Kidney capillary endothelial cell (primary cell): ENCODE measurements around the gene PFAS.
A peak's percentile ranks its signal among the peaks of the same experiment; 100 is the strongest.
"Not testable (repeated sequence)": the region's sequence is repeated elsewhere in the genome, so short reads cannot be mapped to it uniquely, and the experiment has no call there.

Source experiments
- DNase-seq: peaks from one replicate; pipeline ENCODE4 v3.0.0-alpha.2; 2018; ENCODE audit warnings: low spot score

Gene PFAS

DNA sequence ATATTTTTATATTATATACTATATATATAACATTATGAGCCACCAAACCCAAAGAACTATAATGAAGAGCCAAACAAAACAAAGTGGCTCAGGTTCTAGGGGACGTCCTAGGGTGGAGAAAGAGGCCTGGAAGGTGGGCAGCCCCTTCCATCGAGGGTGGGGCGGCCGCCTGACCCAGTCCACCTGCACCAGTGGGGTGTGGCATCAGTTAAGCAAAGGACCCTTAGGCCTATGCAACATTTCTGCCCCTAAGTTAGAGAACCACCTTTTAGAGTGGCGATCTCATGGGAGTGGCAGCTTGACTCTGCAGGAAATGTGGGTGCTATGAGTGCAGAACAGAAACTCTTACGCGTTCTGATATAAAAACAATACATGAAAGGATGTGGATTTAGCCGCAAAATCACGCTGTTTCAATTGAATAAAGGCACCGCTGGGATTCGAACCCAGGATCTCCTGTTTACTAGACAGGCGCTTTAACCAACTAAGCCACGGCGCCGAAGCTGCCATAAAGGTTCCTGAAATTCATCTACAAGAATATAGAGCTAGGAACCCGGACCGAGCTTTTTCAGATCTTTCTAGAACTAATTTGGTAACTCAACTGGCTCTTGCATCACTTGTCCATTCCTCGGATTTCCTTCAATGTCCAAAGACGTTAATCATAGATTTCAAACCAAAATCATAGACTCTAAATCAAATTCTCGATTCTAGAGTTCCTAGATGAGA, 23.1 kb upstream of the PFAS start:
- DNase-seq: peak; percentile 77

DNA sequence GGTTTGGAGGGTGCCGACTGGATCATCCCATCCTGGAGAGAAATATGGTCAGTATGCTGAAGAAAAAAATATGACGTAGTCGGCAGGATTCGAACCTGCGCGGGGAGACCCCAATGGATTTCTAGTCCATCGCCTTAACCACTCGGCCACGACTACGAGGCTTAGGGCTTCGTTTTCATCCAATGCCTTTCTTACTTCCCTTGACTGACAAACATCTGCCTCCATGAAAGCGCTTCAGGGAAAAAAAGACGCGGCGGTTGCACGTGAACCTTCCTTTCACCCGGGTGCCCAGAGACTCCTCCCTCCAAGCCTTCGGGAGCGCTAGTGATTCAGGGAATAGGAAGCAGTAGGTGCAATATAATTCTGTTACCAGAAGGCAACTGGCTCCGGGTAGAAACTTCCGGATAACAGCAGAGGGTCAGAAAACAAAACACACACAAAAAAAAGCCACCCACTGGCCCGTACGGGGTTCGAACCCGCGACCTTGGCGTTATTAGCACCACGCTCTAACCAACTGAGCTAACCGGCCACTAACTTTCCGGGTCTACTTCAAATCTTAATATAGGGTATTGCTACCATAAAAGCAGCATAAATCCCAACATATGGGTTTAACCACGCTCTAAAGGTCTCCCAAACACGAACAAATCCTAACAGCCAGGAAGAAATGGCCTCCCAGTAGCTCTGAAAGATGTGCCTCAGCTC, 22.4 kb upstream of the PFAS start:
- peak; percentile 77 for DNase-seq

DNA sequence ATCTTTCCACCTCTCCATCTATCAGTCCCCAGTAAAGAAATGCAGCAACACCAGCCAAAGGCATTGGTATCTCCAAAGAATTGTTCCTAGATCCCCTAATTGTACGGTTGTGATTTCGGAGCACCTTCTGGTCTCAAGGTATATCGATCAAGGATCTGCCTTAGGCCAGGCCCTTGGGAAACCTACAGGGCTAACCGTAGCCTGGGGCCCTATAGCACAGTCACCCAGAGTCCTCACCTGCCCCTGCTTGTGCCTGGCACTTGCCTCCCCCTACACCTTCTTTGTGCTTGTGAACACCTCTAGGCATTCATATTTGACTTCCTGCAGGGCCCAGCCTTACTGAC, 21.9 kb upstream of the PFAS start:
- no peak for DNase-seq

DNA sequence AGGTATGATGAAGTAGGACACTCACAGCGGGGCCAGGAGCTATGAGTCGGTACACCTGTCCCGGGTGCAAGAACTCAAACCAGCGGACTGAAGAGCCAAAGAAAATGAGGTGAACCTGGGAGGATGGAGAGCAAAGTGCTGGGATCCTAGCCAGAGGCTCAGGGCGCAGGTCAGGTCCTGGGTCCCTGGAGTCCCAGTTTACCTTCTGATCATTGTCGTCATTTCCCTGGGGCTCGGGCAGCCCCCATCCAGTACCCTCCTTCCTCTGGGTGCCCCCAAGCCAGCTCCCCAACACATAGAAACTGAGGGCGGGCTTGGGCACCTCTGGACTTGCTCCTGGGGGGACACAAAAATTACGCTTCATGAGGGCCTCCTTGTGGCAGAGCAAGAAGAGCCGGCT, 17.4 kb upstream of the PFAS start:
- DNase-seq: no peak

DNA sequence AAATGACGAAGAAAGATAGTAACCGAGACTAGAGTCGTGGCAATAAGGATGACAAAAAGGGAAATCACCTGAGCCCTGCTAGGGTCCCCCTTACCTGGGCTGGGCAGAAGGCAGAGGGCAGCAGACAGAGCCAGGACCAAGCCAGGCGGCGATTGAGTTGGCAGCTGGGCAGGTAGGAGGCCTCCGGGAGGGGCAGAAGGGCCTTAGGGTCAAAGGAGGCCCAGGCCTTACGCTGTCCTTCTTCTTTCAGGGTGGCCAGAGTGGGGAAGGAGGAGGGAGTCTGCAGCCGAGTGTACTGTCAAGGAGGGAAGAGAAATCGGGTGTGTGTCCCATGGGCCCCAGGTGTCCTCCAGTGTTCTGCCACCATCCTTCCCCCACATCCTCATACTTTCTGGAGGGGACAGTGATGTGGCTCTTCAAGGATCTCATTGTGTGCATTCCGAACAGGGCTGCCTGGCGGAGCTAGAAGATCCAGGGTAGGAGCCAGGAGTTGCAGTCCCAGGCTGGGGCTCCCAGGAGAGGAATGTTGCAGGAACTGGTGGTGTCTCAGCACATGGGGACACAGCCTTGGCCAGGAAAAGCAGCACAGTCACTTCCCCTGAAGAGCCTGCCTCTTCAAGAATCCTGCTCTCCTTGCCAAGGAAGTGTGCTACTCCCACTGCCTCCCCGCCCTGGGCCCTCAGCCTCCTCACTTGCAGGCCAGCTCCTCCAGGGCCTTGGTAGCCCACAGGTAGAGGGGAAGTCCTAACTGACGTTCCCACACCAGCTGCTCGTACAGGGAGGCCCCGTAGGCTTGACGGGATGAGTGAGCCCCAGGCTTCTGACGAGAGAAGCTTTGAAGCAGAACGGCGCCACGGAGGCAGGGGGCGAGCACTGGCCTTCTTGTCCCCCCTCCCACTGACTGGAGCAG, 14.5 kb upstream of the PFAS start:
- no peak for DNase-seq

DNA sequence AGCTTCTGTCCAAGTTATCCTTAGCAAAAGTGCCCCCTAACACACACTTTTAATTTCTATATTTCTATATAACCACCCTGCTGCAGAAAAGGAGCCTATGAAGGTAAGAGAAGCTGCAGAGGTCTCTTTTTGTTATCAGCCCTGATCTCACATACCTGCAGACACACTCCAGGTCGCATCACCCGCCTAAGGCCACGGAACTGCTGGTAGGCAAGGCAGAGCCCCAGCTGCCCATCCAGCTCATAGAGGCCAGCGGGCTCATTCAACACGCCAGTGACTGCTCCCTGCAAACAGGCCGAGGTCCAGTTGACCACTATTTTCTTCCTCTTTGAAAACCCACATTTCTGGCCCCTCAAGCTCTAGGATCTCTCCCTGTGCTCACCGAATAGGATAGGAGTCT, 13.4 kb upstream of the PFAS start:
- DNase-seq: no peak

DNA sequence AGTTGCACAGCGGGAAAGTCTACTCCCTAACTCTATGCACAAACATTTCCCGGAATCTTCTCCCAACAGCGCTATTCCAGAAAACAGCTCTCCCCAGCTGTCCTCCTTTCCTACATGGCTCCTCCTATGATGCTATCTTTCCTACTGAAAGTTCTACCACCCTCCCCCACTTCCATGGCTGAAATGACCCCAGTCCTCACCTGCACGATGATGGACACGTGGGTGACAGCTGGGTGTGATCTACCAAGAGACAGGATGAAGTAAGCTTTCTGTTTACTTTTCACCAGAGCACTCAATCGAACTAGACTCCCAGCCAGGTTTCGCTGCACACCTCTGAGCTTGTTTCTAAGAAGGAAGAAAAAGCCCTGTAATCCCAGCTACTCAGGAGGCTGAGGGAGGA, 11.9 kb upstream of the PFAS start:
- DNase-seq: no peak

DNA sequence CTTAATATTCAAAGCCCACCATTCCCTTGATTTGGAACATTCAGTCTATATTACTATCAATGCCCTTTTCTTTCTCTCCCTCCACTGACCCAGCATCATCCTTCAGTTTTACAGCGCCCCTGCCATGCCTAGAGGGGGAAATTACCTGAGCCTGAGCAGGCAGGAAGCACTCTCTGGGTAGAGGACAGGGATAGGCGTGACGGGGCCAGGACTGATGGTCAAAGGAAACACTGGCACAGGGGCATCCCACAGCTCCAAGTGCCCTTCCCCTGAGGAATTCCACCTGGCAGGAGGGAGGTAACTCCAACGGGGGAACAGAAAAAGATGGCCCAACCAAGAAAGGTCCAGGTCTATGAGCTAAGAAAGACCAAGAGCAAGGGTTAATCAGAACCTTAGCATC, 11.2 kb upstream of the PFAS start:
- DNase-seq: no peak

DNA sequence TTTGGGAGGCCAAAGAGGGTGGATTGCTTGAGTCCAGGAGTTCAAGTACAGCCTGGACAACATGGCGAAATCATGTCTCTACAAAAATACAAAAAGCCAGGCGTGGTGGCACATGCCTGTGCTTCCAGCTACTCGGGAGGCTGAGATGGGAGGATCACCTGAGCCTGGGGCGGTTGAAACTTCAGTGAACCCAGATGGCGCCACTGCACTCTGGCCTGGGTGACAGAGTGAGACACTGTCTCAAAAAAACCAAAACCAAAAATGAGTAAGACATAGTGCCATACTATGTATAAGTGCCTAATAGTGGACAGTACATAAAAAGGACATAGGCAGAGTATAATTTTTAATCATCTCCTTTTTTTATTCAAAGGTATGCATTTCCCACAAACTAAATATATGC, 5.3 kb upstream of the PFAS start:
- DNase-seq: no peak

DNA sequence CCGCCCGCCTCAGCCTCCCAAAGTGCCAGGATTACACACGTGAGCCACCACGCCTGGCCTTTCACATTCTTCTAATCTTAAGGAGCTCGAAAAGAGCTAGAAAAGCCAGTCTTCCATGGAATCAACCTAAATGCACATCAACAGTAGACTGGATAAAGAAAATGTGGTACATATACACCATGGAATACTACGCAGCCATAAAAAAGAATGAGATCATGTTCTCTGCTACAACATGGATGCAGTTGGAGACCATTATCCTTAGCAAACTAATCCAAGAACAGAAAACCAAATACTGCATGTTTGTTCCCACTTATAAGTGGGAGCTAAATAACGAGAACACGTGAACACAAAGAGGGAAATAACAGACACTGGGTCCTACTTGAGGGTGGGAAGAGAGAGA, 4.3 kb upstream of the PFAS start:
- no peak for DNase-seq

DNA sequence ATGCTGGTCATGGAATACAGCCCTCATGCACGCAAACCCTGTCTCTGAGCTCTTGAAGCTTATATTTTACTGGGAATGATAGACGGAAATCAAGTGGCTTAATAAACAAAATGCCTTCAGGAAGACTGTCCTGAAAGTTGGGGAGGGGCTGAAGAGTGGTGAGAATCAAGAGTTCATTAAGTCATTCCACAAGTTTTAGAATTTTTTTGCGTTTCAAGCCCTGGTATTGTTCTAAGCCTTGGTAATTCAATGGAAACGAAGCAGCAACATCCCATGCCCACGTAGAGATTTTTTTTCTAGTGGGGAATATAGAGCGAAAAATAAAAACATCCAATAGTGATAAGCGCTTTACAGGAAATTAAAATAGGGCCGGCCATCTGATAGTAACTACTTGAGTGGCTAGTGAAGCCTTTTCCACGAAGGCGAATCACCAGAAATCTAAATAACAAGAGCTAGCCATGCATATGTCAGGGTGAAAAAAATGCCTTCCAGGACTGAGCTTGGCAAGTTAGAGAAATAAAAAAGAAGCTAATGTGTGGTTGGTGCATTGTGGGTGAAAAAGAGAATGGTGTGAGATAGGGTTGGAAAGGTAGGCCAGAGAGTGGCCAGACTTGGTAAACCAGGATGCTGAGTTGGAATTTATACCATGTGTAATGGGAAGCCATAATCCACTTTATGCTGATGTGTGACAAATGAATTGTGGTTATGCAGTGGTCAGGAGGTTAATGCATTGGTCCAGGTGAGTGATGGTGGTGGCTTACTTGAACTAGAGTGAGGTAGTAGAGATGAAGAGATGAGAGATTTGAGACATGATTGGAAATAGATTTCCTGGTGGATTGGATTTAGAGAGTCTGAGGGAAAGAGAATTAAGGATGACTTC, 772 bp downstream of the PFAS start:
- DNase-seq: no peak

DNA sequence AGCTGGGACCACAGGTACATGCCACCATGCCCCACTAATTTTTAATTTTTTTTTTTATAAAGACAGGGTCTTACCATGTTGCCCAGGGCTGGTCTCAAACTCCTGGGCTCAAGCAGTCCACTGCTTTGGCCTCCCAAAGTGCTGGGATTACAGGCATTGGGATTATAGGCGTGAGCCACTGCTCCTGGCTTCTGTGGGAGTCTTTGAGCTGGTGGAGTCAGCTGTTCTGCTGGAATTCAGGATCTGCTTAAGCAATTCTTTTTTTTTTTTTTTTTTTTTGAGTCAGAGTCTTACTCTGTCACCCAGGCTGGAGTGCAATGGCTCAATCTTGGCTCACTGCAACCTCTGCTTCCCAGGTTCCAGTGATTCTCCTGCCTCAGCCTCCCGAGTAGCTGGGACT, 2.3 kb downstream of the PFAS start:
- DNase-seq: not testable (repeated sequence)

DNA sequence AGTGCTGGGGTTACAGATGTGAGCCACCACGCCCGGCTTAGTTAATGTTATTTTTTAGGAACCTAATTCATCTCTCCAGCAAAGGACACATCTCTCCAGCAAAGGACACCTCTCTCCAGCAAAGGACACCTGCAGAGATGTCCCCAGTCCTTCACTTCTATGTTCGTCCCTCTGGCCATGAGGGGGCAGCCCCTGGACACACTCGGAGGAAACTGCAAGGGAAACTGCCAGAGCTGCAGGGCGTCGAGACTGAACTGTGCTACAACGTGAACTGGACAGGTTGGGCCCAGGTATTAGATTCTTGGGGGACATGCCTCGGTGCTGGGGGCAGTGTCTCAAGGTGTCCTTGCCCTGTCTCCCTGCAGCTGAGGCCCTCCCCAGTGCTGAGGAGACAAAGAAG, 4.7 kb downstream of the PFAS start:
- no peak for DNase-seq

DNA sequence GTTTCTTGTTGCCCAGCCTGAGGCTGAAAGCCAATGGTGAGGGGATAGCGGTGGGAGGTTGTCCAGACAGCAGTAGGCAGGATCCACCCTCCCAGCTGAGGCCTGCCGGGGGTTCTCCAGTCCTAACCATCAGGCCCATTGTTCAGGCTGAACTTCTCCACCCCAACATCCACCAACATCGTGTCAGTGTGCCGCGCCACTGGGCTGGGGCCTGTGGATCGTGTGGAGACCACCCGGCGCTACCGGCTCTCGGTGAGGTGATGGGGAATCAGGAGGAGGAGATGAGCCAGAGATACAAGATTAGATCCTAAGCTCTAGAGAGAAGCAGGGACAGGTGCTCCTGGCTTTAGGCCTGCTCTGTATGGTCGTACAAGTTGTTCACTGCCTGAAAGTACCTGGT, 5.8 kb downstream of the PFAS start:
- DNase-seq: no peak

DNA sequence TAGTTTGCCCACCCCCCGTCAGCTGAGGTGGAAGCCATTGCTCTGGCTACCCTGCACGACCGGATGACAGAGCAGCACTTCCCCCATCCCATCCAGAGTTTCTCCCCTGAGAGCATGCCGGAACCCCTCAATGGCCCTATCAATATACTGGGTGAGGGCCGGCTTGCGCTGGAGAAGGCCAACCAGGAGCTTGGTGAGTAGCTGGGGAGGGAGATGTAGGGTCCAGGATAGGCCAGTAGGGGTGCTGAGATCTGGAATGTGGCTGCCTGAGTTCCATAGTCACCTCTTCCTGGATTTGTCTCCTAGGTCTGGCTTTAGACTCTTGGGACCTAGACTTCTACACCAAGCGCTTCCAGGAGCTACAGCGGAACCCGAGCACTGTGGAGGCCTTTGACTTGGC, 6.4 kb downstream of the PFAS start:
- DNase-seq: no peak

DNA sequence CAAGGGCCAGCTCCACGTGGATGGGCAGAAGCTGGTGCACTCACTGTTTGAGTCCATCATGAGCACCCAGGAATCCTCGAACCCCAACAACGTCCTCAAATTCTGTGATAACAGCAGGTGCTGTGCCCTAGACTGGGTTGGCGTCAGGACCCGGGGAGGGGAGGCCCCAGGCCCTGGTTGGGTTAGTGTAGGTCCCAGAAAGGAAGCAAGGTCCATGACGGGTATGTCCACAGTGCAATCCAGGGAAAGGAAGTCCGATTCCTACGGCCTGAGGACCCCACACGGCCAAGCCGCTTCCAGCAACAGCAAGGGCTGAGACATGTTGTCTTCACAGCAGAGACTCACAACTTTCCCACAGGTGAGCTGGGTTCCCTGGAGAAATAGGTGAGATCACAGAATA, 7.2 kb downstream of the PFAS start:
- DNase-seq: no peak

DNA sequence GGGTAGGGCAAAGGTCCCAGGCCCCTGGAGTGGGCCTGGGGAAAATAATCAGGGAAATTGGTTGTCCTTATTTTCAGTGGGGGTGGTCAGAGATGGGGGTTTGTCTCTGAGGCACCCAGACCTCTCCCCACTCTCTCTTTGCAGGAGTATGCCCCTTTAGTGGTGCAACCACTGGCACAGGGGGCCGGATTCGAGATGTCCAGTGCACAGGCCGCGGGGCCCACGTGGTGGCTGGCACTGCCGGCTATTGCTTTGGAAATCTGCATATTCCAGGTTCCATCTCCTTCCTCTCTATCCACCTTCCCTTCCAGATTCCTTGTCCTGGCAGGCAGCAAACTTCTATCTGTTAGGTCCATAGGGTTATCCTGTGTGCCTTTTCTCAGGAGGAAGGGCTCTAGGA, 7.6 kb downstream of the PFAS start:
- DNase-seq: no peak

DNA sequence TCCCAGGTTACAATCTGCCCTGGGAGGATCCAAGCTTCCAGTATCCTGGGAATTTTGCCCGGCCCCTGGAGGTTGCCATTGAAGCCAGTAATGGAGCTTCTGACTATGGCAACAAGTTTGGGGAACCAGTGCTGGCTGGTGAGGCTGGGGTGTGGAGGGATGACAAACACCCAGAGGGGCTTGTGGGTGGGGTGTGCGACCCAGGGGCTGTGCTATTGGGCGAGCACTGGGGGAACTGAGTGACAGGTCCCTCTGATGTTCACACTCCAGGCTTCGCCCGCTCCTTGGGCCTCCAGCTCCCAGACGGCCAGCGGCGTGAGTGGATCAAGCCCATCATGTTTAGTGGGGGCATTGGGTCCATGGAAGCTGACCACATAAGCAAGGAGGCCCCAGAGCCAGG, 8.7 kb downstream of the PFAS start:
- DNase-seq: no peak

DNA sequence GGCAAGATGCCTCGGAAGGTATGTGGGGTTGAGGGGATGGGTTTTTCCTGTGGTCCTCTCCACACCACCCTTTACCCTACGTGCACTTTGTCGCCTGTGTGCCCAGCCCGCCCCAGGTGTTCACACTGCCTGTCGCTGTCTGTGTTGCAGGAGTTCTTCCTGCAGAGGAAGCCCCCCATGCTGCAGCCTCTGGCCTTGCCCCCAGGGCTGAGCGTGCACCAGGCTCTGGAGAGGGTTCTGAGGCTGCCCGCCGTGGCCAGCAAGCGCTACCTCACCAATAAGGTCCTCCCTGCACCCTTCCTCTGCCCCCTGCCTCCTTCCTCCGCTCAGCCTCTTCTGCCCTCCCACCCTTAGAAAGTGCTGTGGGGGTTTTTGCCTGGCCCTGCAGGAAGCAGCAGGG, 15.2 kb downstream of the PFAS start:
- no peak for DNase-seq

DNA sequence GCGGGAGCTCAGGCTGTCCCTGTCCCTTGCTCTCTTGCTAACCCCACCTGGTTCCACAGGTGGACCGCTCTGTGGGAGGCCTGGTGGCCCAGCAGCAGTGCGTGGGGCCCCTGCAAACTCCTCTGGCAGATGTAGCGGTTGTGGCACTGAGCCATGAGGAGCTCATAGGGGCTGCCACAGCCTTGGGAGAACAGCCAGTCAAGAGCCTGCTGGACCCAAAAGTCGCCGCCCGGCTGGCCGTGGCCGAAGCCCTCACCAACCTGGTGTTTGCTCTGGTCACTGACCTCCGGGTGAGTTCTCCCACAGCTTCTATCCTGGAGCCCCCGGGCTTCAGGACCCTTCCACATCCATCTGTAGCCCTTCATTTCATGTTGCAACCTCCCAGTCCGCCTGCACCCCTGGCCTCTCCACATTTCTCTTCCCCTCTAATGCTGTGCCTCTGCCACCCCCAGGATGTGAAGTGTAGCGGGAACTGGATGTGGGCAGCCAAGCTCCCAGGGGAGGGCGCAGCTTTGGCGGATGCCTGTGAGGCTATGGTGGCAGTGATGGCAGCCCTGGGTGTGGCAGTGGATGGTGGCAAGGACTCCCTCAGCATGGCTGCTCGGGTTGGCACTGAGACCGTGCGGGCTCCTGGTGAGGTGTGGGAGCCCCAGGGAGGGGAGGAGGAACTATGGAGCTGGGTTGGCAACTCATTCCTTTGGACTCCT, 15.9 kb downstream of the PFAS start:
- no peak for DNase-seq

DNA sequence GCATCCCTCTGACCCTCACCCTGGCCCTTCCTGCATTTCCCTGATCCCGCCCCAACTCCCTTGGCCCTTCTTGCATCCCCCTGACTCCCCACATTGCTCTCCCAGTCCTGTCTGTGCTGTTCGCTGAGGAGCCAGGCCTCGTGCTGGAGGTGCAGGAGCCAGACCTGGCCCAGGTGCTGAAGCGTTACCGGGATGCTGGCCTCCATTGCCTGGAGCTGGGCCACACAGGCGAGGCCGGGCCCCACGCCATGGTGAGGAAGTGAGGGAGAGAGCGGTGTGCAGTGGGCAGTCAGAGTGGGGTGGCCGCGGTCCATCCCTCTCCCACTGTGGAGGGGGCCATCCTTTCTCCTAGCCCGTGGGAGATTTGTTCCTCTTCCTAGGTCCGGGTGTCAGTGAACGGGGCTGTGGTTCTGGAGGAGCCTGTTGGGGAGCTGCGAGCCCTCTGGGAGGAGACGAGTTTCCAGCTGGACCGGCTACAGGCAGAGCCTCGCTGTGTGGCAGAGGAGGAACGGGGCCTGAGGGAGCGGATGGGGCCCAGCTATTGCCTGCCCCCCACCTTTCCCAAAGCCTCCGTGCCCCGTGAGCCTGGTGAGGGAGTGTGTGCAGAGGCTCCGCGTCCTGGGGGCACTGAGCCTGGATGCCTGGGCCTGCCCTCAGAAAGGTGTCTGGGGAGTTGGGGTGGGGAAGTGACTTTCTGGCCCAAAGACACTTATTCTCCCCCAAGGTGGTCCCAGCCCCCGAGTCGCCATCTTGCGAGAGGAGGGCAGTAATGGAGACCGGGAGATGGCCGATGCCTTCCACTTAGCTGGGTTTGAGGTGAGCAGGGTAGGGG, 17.8 kb downstream of the PFAS start:
- DNase-seq: no peak
